ENCODE measurements around the gene PHYKPL.

DNA sequence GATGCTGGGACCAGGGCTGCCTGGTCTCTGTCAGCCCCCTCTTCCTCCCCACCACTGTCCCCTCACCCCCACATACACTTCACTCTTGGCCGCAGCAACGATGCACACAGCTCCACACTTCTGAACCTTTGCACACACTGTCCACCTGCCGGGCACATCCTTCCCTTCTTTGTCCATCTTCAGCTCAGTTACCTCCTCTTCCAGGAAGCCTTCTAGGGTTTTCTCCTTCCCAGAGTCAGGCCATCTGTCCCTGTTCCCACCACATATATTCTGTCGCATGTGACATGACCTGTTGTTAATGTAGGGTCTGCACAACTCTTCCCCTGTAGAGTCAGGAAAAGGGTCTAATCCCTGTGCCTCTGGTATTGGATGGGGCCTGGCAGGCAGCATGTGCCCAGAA, 38.6 kb upstream of the PHYKPL start:
- TF ChIP-seq, protein P1, sequence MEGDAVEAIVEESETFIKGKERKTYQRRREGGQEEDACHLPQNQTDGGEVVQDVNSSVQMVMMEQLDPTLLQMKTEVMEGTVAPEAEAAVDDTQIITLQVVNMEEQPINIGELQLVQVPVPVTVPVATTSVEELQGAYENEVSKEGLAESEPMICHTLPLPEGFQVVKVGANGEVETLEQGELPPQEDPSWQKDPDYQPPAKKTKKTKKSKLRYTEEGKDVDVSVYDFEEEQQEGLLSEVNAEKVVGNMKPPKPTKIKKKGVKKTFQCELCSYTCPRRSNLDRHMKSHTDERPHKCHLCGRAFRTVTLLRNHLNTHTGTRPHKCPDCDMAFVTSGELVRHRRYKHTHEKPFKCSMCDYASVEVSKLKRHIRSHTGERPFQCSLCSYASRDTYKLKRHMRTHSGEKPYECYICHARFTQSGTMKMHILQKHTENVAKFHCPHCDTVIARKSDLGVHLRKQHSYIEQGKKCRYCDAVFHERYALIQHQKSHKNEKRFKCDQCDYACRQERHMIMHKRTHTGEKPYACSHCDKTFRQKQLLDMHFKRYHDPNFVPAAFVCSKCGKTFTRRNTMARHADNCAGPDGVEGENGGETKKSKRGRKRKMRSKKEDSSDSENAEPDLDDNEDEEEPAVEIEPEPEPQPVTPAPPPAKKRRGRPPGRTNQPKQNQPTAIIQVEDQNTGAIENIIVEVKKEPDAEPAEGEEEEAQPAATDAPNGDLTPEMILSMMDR (conservative IDR thresholded peaks at IDR 0.05; ENCODE audit: low read depth, low read length): no peak
- TF ChIP-seq MAZ (IDR thresholded peaks at IDR 0.05; ENCODE audit: borderline replicate concordance, low read depth, low read length) (no peak), SMC3 (IDR thresholded peaks at IDR 0.05; ENCODE audit: low read depth, low read length) (no peak), RFX5 (IDR thresholded peaks at IDR 0.05; ENCODE audit: low read depth, low read length) (no peak), POLR2A (IDR thresholded peaks at IDR 0.05; ENCODE audit: low read depth, low read length) (no peak), CHD1 (IDR thresholded peaks at IDR 0.05; ENCODE audit: low read depth, low read length) (no peak), MXI1 (IDR thresholded peaks at IDR 0.05; ENCODE audit: borderline replicate concordance, low read depth, low read length) (no peak), ELK1 (IDR thresholded peaks at IDR 0.05; ENCODE audit: borderline replicate concordance, low read depth, low read length) (no peak), BHLHE40 (IDR thresholded peaks at IDR 0.05; ENCODE audit: low read depth, low read length) (no peak), MAFK (IDR thresholded peaks at IDR 0.05; ENCODE audit: low read depth, low read length) (no peak), USF2 (IDR thresholded peaks at IDR 0.05; ENCODE audit: low read depth, low read length) (no peak), FOS (IDR thresholded peaks at IDR 0.05; ENCODE audit: low read depth, low read length) (no peak)

All from IMR-90 (cell line).